Measurements from ENCODE around the gene ANHX.

The ANHX gene

DNA sequence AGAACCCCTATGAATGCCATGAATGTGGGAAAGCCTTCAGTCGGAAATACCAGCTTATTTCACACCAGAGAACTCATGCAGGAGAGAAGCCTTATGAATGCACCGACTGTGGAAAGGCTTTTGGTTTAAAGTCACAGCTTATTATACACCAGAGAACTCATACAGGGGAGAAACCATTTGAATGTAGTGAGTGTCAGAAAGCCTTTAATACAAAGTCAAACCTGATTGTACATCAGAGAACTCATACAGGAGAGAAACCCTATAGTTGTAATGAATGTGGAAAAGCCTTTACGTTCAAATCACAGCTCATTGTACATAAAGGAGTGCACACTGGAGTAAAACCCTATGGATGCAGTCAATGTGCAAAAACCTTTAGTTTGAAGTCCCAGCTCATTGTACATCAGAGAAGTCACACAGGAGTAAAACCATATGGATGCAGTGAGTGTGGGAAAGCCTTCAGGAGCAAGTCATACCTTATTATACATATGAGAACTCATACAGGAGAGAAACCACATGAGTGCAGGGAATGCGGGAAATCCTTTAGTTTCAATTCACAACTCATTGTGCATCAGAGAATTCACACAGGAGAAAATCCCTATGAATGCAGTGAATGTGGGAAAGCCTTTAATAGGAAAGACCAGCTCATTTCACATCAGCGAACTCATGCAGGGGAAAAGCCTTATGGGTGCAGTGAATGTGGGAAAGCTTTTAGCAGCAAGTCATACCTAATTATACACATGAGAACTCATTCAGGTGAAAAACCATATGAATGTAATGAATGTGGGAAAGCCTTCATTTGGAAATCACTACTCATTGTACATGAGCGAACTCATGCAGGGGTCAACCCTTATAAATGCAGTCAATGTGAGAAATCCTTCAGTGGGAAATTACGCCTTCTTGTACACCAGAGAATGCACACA, 32.1 kb downstream of the ANHX start:
- Histone ChIP-seq H3K4me3 (ENCODE audit: extremely low read depth, insufficient read depth, low read length, poor library complexity, severe bottlenecking) (no peak overlapping the region), H3K9me3 (ENCODE audit: control insufficient read depth, low read length) (peaks cover 79% of the 10 kb centered on the region), H3K27ac (ENCODE audit: low read depth, low read length, severe bottlenecking) (no peak overlapping the region), H3K4me1 (ENCODE audit: control insufficient read depth, insufficient read depth, low read length, poor library complexity, severe bottlenecking) (no peaks in the 10 kb centered on the region), H3K36me3 (ENCODE audit: control insufficient read depth, insufficient read depth, low read length) (peaks cover 42% of the 10 kb centered on the region)
- WGBS, 2 experiments (ENCODE audit: insufficient coverage in 2 of 2) = 92 to 100% methylated on average over 1 to 5 of the region's 7 CpGs

DNA sequence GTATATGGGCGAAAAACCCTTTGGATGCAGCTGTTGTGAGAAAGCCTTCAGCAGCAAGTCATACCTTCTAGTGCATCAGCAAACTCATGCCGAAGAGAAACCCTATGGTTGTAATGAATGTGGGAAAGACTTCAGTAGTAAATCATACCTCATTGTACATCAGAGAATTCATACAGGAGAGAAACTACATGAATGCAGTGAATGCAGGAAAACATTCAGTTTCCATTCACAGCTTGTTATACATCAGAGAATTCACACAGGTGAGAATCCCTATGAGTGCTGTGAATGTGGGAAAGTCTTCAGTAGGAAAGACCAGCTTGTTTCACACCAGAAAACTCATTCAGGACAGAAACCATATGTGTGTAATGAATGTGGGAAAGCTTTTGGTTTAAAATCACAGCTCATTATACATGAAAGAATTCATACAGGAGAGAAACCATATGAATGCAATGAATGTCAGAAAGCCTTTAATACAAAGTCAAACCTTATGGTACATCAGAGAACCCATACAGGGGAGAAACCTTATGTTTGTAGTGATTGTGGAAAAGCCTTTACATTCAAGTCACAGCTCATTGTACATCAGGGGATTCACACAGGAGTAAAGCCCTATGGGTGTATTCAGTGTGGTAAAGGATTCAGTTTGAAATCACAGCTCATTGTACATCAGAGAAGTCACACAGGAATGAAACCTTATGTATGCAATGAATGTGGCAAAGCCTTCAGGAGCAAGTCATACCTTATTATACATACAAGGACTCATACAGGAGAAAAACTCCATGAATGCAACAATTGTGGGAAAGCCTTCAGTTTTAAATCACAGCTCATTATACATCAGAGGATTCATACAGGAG, 33.0 kb downstream of the ANHX start:
- Histone ChIP-seq H3K4me3 (ENCODE audit: extremely low read depth, insufficient read depth, low read length, poor library complexity, severe bottlenecking) (no peak overlapping the region), H3K9me3 (ENCODE audit: control insufficient read depth, low read length) (peaks cover 72% of the 10 kb centered on the region), H3K27ac (ENCODE audit: low read depth, low read length, severe bottlenecking) (no peak overlapping the region), H3K36me3 (ENCODE audit: control insufficient read depth, insufficient read depth, low read length) (peaks cover 42% of the 10 kb centered on the region), H3K4me1 (ENCODE audit: control insufficient read depth, insufficient read depth, low read length, poor library complexity, severe bottlenecking) (no peaks in the 10 kb centered on the region)
- WGBS, 2 experiments (ENCODE audit: insufficient coverage in 2 of 2) = 100% methylated on average over 1 of the region's 2 CpGs; no CpG with 5 or more reads in 1 of the 2 experiments

DNA sequence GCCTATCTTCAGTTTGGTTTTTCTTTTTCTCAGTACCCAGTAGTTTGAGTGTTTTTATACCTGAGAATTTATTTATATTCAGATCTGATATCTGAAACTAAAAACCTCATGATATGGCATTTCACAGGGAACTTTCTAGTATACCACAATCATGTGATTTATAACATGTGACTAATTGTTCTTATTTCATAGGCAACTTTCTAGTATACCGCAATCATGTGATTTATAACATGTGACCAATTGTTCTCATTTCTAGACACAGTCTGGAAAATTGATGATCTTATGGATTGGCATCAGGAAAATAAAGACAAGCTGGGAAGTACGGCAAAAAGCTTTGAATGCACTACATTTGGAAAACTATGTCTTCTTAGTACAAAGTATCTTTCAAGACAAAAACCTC, 33.8 kb downstream of the ANHX start:
- Histone ChIP-seq H3K36me3 (ENCODE audit: control insufficient read depth, insufficient read depth, low read length) (peaks cover 43% of the 10 kb centered on the region), H3K9me3 (ENCODE audit: control insufficient read depth, low read length) (peaks cover 64% of the 10 kb centered on the region), H3K4me1 (ENCODE audit: control insufficient read depth, insufficient read depth, low read length, poor library complexity, severe bottlenecking) (no peaks in the 10 kb centered on the region), H3K27ac (ENCODE audit: low read depth, low read length, severe bottlenecking) (no peak overlapping the region), H3K4me3 (ENCODE audit: extremely low read depth, insufficient read depth, low read length, poor library complexity, severe bottlenecking) (no peak overlapping the region)
- 60% methylated on average over 1 of the region's 2 CpGs; no CpG with 5 or more reads in 1 of the 2 experiments for WGBS, 2 experiments (ENCODE audit: insufficient coverage in 2 of 2)

DNA sequence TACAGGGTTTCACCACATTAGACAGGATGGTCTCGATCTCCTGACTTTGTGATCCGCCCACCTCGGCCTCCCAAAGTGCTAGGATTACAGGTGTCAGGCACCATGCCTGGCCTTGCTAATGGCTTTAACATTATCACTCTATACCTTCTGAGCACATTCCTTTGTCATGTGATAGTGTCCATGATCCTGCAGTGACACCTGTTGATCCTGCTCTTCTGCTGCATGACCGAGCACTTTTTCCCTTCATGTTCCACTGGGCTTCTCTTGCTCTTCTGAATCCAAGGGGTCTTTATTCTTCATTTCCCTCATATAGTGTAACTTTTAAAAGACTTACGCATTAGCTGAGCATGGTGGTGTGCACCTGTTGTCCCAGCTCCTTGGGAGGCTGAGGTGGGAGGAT, 42.8 kb downstream of the ANHX start:
- Histone ChIP-seq H3K4me3 (ENCODE audit: extremely low read depth, insufficient read depth, low read length, poor library complexity, severe bottlenecking) (no peak overlapping the region), H3K9me3 (ENCODE audit: control insufficient read depth, low read length) (peaks cover 69% of the 10 kb centered on the region), H3K4me1 (ENCODE audit: control insufficient read depth, insufficient read depth, low read length, poor library complexity, severe bottlenecking) (no peaks in the 10 kb centered on the region), H3K36me3 (ENCODE audit: control insufficient read depth, insufficient read depth, low read length) (peaks cover 88% of the 10 kb centered on the region), H3K27ac (ENCODE audit: low read depth, low read length, severe bottlenecking) (no peak overlapping the region)
- WGBS, 2 experiments (ENCODE audit: insufficient coverage in 2 of 2) = 91 to 96% methylated on average over 3 to 5 of the region's 5 CpGs

DNA sequence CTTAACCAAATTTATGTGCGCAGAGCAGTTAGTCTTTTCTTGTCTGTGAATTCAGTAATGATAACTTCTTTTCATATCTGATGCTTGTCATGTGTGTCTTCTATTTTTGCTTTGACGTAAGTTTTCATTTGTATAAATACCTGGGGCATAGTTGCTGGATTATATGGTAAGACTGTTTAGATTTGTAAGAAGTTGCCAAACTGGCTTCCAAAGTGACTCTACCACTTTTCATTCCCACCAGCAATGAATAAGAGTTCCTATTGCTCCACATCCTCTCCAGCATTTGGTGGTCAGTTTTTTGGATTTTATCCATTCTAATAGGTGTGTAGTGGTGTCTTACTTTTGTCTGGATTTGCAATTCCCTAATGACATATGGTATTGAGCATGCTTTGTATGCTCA, 45.5 kb downstream of the ANHX start:
- H3K27ac ChIP-seq (ENCODE audit: low read depth, low read length, severe bottlenecking) = no peak overlapping the region
- WGBS, 2 experiments (ENCODE audit: insufficient coverage in 2 of 2) = 83% methylated on average over 1 of the region's 2 CpGs; no CpG with 5 or more reads in 1 of the 2 experiments
- H3K4me1 ChIP-seq (ENCODE audit: control insufficient read depth, insufficient read depth, low read length, poor library complexity, severe bottlenecking) = no peaks in the 10 kb centered on the region
- H3K36me3 ChIP-seq (ENCODE audit: control insufficient read depth, insufficient read depth, low read length) = peaks cover 99% of the 10 kb centered on the region
- no peak overlapping the region for H3K4me3 ChIP-seq (ENCODE audit: extremely low read depth, insufficient read depth, low read length, poor library complexity, severe bottlenecking)
- peaks cover 85% of the 10 kb centered on the region for H3K9me3 ChIP-seq (ENCODE audit: control insufficient read depth, low read length)

DNA sequence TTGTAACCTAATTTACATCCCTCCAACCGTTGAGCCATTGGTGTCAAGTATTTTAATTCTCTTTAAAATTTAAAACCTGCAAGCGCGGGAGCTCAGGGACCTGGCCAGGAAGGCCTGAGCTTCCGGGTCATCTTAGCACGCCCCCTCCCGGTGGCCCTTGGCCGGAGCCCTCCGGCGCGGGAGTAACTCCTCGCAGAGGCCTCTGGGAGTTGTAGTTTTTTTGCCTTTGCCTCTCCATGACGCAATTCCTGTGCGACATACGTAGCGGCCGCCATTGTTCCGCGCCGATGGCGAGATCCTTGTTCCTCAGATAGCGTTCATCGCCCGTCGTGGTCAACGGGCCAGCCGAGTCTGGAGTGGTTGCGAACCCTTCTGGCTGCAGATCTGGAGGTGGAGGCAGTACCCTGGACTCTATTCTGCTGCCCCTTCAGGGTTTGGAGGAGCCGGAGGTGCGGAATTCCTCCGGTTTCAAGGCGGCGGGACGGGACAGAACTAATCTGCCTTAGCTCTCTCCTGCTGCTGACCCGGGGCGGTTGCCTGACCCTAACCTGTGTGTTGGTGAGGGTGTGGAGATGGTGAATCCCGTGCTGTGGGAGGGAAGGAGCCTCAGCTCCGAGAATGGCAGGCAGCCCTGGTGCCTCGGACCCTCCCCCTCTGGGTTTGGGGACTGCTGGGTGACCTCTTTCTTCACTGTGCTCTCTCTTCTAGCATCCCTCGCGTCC, 54.3 kb downstream of the ANHX start, which contains the start of gene ZNF268:
ZNF268 (plus strand) TSS at position 258 of the 722 bp plus-strand sequence. CDS start 503 bp downstream, outside the sequence.
- peak within 1 kb of the TSS; percentile 98 for H3K4me3 ChIP-seq (ENCODE audit: extremely low read depth, insufficient read depth, low read length, poor library complexity, severe bottlenecking)
- H3K36me3 ChIP-seq (ENCODE audit: control insufficient read depth, insufficient read depth, low read length) = peaks cover 44% of the 10 kb centered on the region
- peaks cover 66% of the 10 kb centered on the region for H3K9me3 ChIP-seq (ENCODE audit: control insufficient read depth, low read length)
- 0 to 4% methylated on average over 30 to 33 of the region's 40 CpGs for WGBS, 2 experiments (ENCODE audit: insufficient coverage in 2 of 2)
- no peaks in the 10 kb centered on the region for H3K4me1 ChIP-seq (ENCODE audit: control insufficient read depth, insufficient read depth, low read length, poor library complexity, severe bottlenecking)
- H3K27ac ChIP-seq (ENCODE audit: low read depth, low read length, severe bottlenecking) = peak within 1 kb of the TSS; percentile 75

DNA sequence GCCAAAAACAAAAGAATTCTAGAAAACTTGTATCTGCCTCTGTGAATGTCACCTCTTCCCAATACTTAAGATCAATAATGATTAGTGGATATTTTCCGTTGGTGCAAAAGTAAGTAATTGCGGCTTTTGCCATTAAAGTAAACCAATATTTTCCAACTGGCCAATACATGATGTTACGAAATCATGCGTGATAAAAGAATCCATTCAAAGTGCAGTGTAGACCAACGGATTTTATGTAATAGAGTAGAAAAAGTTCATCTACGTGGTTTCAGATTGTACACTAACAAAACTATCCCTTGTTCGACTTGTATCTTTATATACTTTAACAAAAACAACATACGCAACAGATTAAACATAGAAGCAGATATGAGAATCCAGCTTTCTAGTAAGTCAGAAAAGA, 55.0 kb downstream of the ANHX start:
- Histone ChIP-seq H3K36me3 (ENCODE audit: control insufficient read depth, insufficient read depth, low read length) (peaks cover 36% of the 10 kb centered on the region), H3K4me3 (ENCODE audit: extremely low read depth, insufficient read depth, low read length, poor library complexity, severe bottlenecking) (no peak overlapping the region), H3K9me3 (ENCODE audit: control insufficient read depth, low read length) (peaks cover 59% of the 10 kb centered on the region), H3K27ac (ENCODE audit: low read depth, low read length, severe bottlenecking) (no peak overlapping the region), H3K4me1 (ENCODE audit: control insufficient read depth, insufficient read depth, low read length, poor library complexity, severe bottlenecking) (no peaks in the 10 kb centered on the region)
- 100% methylated on average over 1 of the region's 8 CpGs; no CpG with 5 or more reads in 1 of the 2 experiments for WGBS, 2 experiments (ENCODE audit: insufficient coverage in 2 of 2)

DNA sequence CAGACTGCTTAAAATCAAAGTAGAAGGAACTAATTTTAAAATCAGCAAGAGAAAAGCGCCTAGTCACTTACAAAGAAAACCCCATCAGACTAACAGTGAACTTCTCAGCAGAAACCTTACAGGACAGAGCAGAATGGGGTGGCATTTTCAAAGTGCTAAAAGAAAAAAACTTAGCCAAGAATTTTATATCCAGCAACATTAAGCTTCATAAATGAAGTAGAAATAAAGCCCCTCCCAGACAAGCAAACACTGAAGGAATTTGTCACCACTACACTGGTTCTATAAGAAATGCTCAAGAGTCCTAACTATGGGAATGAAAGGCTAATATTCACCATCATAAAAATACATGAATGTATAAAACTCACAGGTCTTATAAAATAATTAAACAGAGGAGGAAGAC, 60.8 kb downstream of the ANHX start:
- H3K9me3 ChIP-seq (ENCODE audit: control insufficient read depth, low read length) = peaks cover 52% of the 10 kb centered on the region
- no peaks in the 10 kb centered on the region for H3K4me1 ChIP-seq (ENCODE audit: control insufficient read depth, insufficient read depth, low read length, poor library complexity, severe bottlenecking)
- no CpG with 5 or more reads among the region's 1 CpG for WGBS, 2 experiments (ENCODE audit: insufficient coverage in 2 of 2)
- no peak overlapping the region for H3K27ac ChIP-seq (ENCODE audit: low read depth, low read length, severe bottlenecking)
- no peaks in the 10 kb centered on the region for H3K36me3 ChIP-seq (ENCODE audit: control insufficient read depth, insufficient read depth, low read length)
- H3K4me3 ChIP-seq (ENCODE audit: extremely low read depth, insufficient read depth, low read length, poor library complexity, severe bottlenecking) = no peak overlapping the region

DNA sequence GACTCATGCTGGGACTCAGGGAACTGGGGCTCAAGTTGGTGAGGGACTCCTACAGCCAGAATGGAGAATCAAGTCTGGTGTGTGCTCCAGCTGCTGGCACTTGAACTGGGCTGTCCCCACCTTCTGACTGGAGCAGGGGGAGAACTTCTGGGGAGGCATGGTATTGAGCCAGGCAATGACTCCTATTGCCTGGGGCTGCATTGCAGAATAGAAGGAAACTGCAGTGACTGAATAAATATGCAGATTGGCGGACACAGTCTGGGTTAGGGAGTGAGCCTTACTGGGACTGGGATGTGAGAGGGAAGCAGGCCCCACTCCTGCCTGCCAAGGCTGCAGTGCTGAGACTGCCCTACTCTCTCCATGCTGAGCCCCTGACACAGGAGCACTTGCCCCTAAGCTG, 63.2 kb downstream of the ANHX start:
- Histone ChIP-seq H3K4me3 (ENCODE audit: extremely low read depth, insufficient read depth, low read length, poor library complexity, severe bottlenecking) (no peak overlapping the region), H3K36me3 (ENCODE audit: control insufficient read depth, insufficient read depth, low read length) (no peaks in the 10 kb centered on the region), H3K4me1 (ENCODE audit: control insufficient read depth, insufficient read depth, low read length, poor library complexity, severe bottlenecking) (no peaks in the 10 kb centered on the region), H3K27ac (ENCODE audit: low read depth, low read length, severe bottlenecking) (no peak overlapping the region), H3K9me3 (ENCODE audit: control insufficient read depth, low read length) (peaks cover 66% of the 10 kb centered on the region)
- 83% methylated on average over 1 of the region's 1 CpG; no CpG with 5 or more reads in 1 of the 2 experiments for WGBS, 2 experiments (ENCODE audit: insufficient coverage in 2 of 2)

Measured in mesodermal cell (in vitro differentiated cells).